Measurements from ENCODE around the gene DAGLB. TPM values are rescaled to one million over a fixed set of nuclear protein-coding genes. Genes with fewer than 3 reads are reported as not detected.

DAGLB gene
- total and polyA plus RNA-seq, 10 of the 15 experiments (the other 5 are each of a cell fraction or from before 2014, with no cell fraction given), result 1.2 to 13.3 (median 10.1) TPM

DNA sequence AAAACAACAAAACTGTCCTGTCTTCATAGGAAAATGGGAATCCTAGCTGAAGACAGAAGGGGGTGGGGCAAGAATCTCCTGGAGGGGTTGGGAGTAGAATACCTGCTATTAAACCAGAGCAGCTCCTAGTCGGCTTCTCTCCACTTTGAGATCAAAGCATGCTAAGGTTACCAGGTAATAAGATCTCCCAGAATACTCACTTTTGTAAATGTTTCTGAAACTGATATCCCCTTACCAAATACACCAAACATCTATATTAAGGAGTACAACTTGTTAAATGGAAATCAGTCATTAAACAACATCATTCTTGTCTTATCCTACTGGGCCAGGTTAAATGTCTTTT lies 29.5 kb upstream of the DAGLB start:
- DNase-seq (ENCODE audit: low read depth, low spot score) (no peak), ATAC-seq (no peak), FAIRE-seq (no peak)
- TF ChIP-seq IKZF1 (conservative IDR thresholded peaks at IDR 0.05), result no peak
- TF ChIP-seq, protein P1, sequence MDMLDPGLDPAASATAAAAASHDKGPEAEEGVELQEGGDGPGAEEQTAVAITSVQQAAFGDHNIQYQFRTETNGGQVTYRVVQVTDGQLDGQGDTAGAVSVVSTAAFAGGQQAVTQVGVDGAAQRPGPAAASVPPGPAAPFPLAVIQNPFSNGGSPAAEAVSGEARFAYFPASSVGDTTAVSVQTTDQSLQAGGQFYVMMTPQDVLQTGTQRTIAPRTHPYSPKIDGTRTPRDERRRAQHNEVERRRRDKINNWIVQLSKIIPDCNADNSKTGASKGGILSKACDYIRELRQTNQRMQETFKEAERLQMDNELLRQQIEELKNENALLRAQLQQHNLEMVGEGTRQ (IDR thresholded peaks at IDR 0.05; ENCODE audit: borderline replicate concordance, low read depth, low read length), result no peak
- no peak for TF ChIP-seq SMAD5 (IDR thresholded peaks at IDR 0.05; ENCODE audit: low read depth)
- no peak for TF ChIP-seq SUPT20H (IDR thresholded peaks at IDR 0.05; ENCODE audit: borderline replicate concordance, control insufficient read depth, low read depth, low read length)
- TF ChIP-seq, protein P2, sequence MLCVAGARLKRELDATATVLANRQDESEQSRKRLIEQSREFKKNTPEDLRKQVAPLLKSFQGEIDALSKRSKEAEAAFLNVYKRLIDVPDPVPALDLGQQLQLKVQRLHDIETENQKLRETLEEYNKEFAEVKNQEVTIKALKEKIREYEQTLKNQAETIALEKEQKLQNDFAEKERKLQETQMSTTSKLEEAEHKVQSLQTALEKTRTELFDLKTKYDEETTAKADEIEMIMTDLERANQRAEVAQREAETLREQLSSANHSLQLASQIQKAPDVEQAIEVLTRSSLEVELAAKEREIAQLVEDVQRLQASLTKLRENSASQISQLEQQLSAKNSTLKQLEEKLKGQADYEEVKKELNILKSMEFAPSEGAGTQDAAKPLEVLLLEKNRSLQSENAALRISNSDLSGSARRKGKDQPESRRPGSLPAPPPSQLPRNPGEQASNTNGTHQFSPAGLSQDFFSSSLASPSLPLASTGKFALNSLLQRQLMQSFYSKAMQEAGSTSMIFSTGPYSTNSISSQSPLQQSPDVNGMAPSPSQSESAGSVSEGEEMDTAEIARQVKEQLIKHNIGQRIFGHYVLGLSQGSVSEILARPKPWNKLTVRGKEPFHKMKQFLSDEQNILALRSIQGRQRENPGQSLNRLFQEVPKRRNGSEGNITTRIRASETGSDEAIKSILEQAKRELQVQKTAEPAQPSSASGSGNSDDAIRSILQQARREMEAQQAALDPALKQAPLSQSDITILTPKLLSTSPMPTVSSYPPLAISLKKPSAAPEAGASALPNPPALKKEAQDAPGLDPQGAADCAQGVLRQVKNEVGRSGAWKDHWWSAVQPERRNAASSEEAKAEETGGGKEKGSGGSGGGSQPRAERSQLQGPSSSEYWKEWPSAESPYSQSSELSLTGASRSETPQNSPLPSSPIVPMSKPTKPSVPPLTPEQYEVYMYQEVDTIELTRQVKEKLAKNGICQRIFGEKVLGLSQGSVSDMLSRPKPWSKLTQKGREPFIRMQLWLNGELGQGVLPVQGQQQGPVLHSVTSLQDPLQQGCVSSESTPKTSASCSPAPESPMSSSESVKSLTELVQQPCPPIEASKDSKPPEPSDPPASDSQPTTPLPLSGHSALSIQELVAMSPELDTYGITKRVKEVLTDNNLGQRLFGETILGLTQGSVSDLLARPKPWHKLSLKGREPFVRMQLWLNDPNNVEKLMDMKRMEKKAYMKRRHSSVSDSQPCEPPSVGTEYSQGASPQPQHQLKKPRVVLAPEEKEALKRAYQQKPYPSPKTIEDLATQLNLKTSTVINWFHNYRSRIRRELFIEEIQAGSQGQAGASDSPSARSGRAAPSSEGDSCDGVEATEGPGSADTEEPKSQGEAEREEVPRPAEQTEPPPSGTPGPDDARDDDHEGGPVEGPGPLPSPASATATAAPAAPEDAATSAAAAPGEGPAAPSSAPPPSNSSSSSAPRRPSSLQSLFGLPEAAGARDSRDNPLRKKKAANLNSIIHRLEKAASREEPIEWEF (IDR thresholded peaks at IDR 0.05; ENCODE audit: insufficient replicate concordance, low read depth, low read length), result no peak
- TF ChIP-seq YY1 (IDR thresholded peaks at IDR 0.05; ENCODE audit: low read depth, low read length), result no peak
- TF ChIP-seq, protein P3, sequence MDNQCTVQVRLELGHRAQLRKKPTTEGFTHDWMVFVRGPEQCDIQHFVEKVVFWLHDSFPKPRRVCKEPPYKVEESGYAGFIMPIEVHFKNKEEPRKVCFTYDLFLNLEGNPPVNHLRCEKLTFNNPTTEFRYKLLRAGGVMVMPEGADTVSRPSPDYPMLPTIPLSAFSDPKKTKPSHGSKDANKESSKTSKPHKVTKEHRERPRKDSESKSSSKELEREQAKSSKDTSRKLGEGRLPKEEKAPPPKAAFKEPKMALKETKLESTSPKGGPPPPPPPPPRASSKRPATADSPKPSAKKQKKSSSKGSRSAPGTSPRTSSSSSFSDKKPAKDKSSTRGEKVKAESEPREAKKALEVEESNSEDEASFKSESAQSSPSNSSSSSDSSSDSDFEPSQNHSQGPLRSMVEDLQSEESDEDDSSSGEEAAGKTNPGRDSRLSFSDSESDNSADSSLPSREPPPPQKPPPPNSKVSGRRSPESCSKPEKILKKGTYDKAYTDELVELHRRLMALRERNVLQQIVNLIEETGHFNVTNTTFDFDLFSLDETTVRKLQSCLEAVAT (IDR thresholded peaks at IDR 0.05), result no peak
- no peak for TF ChIP-seq ATF7 (IDR thresholded peaks at IDR 0.05; ENCODE audit: low read depth)
- no peak for TF ChIP-seq SMAD1 (IDR thresholded peaks at IDR 0.05; ENCODE audit: low read depth, partially characterized antibody)
- ChIA-PET SMC1A (ENCODE audit: uncharacterized antibody, unreplicated experiment) (interaction anchor here (1.3 to 1.5 kb wide), 2 partner anchors 10 to 39 kb away, joined by 4 to 5 read pairs; no protein-coding TSS in a partner anchor), POLR2A (no interaction called here), RAD21 (ENCODE audit: unreplicated experiment) (no interaction called here), CTCF (interaction anchor here (0.5 to 1.1 kb wide), 2 partner anchors 24 to 98 kb away, joined by 3 to 4 read pairs; no protein-coding TSS in a partner anchor)
- H4K20me1 ChIP-seq (ENCODE audit: control insufficient read depth, insufficient read depth), result peaks cover 6% of the 10 kb centered on the region
- WGBS (ENCODE audit: insufficient coverage, insufficient replicate concordance, low lambda C conversion rate, missing lambda C conversion rate), result 76% methylated on average over 1 of the region's 1 CpG
- no peaks in the 10 kb centered on the region for H3K27me3 ChIP-seq (replicated peaks in 1 of 2; ENCODE audit: control insufficient read depth in 2 of 2, insufficient read depth in 2 of 2, low read length in 1 of 2)
- in situ Hi-C loops (cut with MboI), result no loop called here
- H3K9me3 ChIP-seq (replicated peaks; ENCODE audit: control insufficient read depth, insufficient read depth, low read length), result no peaks in the 10 kb centered on the region
- H2AFZ ChIP-seq (ENCODE audit: control insufficient read depth, low read depth, low read length), result no peak overlapping the region
- no peak overlapping the region for H3K9ac ChIP-seq (ENCODE audit: control insufficient read depth, insufficient read depth, low read length)
- BruUV-seq (replicated peaks), result no TSS peak
- no peak overlapping the region for H3K27ac ChIP-seq (ENCODE audit: control insufficient read depth, insufficient read depth)
- H3K4me3 ChIP-seq, result no peak overlapping the region
- peaks cover 74% of the 10 kb centered on the region for H3K79me2 ChIP-seq (ENCODE audit: control insufficient read depth, insufficient read depth, low read length)
- H3K4me1 ChIP-seq (ENCODE audit: control insufficient read depth, insufficient read depth, low read length), result peaks cover 27% of the 10 kb centered on the region
- 0 out of 2 replicates have a peak overlapping the region, but pooled peaks have one; percentile 35 for H3K4me2 ChIP-seq (ENCODE audit: control insufficient read depth, insufficient read depth)
- intact Hi-C loops (cut with micrococcal nuclease; ENCODE audit: unreplicated experiment), result no loop called here
- H3K36me3 ChIP-seq (ENCODE audit: control insufficient read depth in 2 of 2, insufficient read depth in 2 of 2, low read length in 1 of 2), result peaks cover 2 to 24% of the 10 kb centered on the region in 2 experiments
